GM12801 (cell line): ENCODE results near the gene TNIK.

Experiments
- CTCF ChIP-seq: IDR thresholded peaks from one replicate; pipeline ENCODE4 v1.5.1; 2011; ENCODE audit warnings: control low read depth; ENCODE audit not compliant: insufficient read length; ENCODE audit errors: extremely low read depth

Gene TNIK

GRCh38 chr3:171150945-171151344 lies 309.3 kb downstream of the TNIK start:
- no peak for TF ChIP-seq CTCF

DNA sequence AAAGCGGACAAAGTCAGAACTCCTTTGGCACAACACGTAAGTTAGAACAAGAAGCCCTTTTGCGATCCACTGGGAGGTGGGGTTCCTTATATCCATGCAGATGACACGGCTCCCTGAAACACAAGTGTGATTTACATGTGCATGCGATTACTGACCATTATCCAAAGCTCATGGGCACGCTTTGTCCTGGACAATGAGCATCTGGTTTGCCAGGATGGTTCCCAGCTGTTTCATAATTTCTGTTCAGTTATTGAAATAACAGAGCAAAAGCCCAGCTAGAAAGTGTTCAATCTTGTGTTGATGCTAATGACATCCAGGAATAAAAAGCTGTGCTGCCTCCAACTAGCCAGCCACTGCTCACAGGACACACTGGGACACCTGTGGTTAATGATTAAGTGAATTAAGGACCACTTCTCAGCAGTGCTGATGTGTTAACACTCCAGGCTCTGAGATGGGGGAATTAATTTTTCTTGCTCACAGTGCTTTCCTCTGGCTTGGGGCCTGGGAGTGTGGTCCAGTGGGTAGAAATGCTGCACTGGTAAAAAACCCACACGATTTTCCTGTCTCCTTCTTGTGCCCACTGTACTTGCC lies 310.6 kb downstream of the TNIK start:
- no peak for TF ChIP-seq CTCF

- no peak for TF ChIP-seq CTCF
Observed at GRCh38 chr3:171145798-171146197, 314.4 kb downstream of the TNIK start.

GRCh38 chr3:171142985-171143384 lies 317.2 kb downstream of the TNIK start:
- no peak for TF ChIP-seq CTCF

DNA sequence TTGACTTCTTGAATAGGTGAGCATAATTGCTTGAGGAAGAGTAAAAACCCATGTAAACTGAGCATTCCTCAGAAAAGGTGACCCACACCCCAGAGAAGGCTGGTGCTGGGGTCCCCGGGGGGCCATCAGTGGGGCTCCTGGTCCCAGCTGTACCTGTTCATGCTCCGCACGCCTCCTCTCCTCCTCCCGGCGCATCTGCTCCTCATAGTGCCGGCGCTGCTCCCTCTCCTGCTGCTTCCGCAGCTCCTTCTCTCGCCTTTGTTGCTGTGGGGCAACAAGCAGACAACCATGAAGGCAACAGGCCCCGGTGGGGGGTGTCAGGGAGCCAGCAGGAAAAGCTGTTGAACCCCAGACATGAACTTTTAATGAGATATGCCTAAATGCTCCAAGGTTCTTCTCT lies 320.0 kb downstream of the TNIK start:
- TF ChIP-seq CTCF: no peak

DNA sequence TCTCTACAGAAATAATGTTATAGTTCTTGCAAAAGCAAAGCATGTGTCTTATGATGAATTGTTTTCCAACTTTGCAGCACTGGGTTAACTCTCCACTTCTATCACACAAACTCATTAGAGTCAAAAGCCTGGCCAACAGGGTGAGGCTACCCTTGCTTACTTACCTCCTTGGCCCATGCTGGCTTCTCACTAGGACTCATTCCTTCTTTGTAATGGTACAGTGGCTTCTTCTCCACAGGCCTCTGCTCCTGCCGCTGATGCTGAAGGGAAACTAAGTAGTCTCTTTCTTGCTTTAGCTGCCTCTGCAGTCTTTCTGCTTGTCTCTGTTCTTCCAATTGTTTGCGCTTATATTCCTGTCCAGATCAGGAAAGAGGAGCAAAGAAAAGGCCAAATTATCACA lies 322.2 kb downstream of the TNIK start:
- no peak for TF ChIP-seq CTCF

GRCh38 chr3:171135549-171135948 lies 324.7 kb downstream of the TNIK start:
- TF ChIP-seq CTCF: no peak
